GM10248 (cell line): ENCODE data around the gene SELPLG.

Experiments
- CTCF ChIA-PET: fragments of 300-600 bp; sonication (Branson Sonifier 250); formaldehyde crosslinking; extraction: SDS; loops from one replicate; lab custom pipeline; 2021; ENCODE audit warnings: antibody characterized with exemption; lab: Yijun Ruan, JAX
- POLR2A ChIA-PET: fragments of 350-650 bp; sonication (Branson Sonifier 250); formaldehyde crosslinking; extraction: SDS; loops from one replicate; lab custom pipeline; 2020; ENCODE audit warnings: antibody characterized with exemption; lab: Yijun Ruan, JAX
- DNase-seq: peaks from one replicate; pipeline ENCODE4 v3.0.0; 2012; ENCODE audit errors: extremely low spot score
- TF ChIP-seq, protein P1 (sequence below): IDR thresholded peaks from 2 replicates; pipeline ENCODE4 v1.5.1; 2012; ENCODE audit warnings: mild to moderate bottlenecking, low read depth; ENCODE audit errors: extremely low read depth, missing control alignments, control extremely low read depth

SELPLG gene

DNA sequence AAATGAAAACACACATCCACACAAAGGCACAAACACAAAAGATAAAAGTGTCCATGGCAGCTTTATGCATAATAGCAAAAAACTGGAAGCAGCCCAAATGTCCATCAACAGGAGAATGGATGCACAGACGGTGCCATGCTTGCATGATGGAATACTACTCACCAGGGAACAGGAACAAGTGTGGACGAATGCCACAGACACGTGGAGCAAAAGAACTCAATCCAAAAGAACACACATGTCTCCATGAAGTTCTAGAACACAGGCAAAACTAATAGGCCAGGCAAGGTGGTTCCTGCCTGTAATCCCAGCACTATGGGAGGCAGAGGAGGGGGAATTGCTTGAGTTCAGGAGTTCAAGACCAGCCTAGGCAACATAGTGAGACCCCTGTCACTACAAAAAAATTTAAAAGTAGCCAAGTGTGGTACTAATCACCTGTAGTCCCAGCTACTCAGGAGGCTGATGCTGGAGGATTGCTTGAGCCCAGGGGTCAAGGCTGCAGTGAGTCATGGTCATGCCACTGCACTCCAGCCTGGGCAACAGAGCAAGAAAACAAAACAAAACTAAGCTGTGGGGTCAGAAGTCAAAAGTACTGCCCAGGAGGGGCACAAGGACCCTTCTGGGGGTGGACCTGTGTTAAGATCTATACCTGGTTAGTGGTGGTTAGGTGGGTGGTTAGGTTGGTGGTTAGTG, 28.5 kb downstream of the SELPLG start:
- no peak for DNase-seq
- TF ChIP-seq, protein P1, sequence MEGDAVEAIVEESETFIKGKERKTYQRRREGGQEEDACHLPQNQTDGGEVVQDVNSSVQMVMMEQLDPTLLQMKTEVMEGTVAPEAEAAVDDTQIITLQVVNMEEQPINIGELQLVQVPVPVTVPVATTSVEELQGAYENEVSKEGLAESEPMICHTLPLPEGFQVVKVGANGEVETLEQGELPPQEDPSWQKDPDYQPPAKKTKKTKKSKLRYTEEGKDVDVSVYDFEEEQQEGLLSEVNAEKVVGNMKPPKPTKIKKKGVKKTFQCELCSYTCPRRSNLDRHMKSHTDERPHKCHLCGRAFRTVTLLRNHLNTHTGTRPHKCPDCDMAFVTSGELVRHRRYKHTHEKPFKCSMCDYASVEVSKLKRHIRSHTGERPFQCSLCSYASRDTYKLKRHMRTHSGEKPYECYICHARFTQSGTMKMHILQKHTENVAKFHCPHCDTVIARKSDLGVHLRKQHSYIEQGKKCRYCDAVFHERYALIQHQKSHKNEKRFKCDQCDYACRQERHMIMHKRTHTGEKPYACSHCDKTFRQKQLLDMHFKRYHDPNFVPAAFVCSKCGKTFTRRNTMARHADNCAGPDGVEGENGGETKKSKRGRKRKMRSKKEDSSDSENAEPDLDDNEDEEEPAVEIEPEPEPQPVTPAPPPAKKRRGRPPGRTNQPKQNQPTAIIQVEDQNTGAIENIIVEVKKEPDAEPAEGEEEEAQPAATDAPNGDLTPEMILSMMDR = no peak
- ChIA-PET CTCF (interaction anchor here (0.9 to 3.5 kb wide), 4 partner anchors 13 to 36 kb away, joined by 3 to 17 read pairs (median 12); no protein-coding TSS in a partner anchor), POLR2A (no interaction called here)

DNA sequence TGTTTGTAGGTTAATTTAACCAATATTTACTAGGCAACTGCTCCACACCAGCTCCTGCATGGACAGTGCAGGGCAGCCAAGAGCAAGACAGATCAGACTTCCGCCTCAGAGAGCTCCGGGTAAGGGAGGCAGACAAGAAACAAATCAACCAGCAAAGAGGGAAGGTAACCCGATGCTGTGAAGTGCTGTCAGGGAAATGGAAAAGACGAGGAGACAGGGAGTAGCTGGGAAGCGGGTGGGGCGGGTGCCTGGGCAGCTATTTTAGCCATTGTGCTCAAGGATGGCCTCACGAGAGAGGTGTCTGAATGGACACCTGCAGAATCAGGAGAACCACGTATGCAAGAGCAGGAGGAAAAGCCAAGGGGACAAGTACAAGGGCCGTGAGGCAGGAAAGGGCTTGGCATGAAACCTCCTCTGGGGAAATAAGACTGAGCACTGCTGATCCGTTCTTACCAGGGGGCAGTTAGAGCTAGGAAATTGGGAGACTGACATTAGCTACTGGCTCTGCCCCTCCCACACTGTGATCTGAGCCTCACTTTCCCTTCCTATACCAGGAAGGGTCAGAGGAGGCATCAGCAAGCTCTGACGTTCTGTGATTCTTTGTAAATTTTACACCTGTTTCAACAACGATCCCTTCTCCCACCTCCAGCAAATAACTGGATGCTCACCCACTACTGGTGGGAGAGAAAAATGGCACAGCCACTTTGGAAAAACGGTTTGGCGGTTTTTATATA, 29.3 kb downstream of the SELPLG start:
- POLR2A ChIA-PET = no interaction called here
- DNase-seq = no peak
- CTCF ChIA-PET = interaction anchor here (0.9 to 2.3 kb wide), 4 partner anchors 13 to 508 kb away, joined by 3 to 15 read pairs (median 6); no protein-coding TSS in a partner anchor
- TF ChIP-seq, protein P1 = no peak

DNA sequence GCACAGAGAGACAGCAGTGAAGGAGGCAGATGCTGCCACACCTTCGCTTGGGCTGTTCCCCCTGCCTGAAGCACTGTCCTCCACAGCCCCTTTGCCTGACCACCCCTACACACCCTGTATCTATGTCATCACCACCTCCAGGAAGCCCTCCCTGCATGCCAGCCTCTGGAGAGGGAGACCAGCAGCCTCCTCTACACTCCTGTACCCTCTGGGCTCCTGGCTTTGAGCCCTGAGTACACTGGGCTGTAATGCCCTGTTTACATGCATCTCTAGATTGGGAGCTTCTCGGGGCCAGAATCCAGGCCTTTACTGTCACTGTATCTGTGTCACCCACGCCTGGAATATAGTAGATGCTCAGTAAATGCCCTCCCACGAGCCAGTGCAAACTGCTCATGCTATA, 30.0 kb downstream of the SELPLG start:
- no peak for DNase-seq
- CTCF ChIA-PET = interaction anchor here (0.6 to 2.3 kb wide), 4 partner anchors 9 to 509 kb away, joined by 3 to 15 read pairs (median 6); no protein-coding TSS in a partner anchor
- POLR2A ChIA-PET = no interaction called here
- TF ChIP-seq, protein P1 = no peak

DNA sequence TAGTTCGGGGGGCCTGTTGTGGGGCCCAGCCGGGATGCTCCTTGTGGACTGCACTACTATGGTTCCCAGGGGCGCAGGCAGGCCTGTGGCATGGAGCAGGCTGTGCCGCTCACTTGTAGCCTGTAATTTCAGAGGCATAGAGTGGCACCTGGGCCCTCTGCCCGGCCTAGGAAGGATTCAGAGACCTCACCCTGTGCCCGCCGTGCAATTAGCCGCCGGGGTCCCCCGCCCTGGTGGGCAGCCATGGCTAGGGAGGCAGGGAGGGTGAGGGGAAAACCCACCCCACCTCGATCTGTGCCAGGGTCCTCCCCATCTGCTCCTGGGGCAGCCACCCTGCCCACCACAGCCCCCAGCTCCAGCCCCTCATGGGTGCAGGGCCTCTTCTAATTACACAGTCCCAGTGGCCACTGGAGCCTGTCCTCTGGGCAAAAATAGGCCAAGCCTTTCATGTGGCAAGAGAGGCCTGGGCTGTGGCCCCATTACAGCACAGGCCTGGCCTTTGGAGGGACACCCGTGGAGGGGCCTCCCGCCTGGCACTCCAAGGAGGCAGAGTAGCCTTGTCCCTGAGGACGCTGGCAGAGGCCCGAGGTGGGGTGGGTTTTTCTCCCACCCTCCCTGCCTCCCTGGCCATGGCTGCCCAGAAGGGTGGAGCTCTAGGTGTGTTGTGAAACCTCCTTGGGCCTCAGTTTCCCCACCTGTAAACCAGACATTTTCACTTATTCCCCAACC, 30.6 kb downstream of the SELPLG start:
- ChIA-PET POLR2A (no interaction called here), CTCF (interaction anchor here (0.6 to 2.3 kb wide), 3 partner anchors 10 to 509 kb away, joined by 3 to 15 read pairs (median 3); no protein-coding TSS in a partner anchor)
- DNase-seq = no peak
- TF ChIP-seq, protein P1 = no peak

DNA sequence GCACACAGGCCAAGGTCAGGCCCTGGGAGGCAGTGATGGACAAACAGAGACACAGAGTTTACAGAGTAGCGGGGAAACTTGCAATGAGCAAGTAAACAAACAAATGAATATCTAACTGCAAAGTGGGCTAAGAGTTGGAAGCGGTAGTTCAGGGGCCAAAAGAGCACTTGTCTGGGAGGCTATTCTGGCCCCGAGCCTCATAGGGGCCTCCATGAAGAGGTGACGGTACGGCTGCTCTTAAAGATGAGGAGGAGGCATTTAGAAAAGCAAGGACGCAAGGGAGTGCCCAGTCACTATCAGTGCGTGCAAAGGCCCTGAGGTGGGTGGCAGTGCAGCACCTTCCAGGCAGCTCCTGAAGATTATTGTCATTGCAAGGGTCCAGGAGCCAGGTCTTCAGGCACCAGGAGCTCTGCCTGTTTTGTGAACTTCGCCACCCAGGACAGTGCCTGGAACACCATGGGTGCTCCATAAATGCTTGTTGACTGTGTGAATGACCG, 31.4 kb downstream of the SELPLG start:
- TF ChIP-seq, protein P1 = no peak
- DNase-seq = no peak
- ChIA-PET POLR2A (no interaction called here), CTCF (no interaction called here)

DNA sequence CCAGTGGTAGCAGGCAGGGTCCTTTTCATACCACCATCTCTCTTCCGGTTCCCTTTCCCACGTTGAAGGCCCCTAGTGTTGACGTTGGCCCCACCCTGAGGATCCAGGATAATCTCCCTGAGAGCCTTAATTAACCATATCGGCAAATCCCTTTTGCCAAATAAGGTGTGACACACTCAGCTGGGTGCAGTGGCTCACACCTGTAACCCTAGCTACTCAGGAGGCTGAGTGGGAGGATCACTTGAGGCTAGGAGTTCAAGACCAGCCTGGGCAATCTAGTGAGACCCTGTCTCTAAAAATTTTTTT, 33.0 kb downstream of the SELPLG start:
- no peak for DNase-seq
- CTCF ChIA-PET = interaction anchor here (1.0 to 1.8 kb wide), 7 partner anchors 12 to 30 kb away, joined by 3 to 6 read pairs (median 3); no protein-coding TSS in a partner anchor
- TF ChIP-seq, protein P1 = no peak
- POLR2A ChIA-PET = no interaction called here
